Activated T-helper 17 cell treated with anti-CD3 and anti-CD28 coated beads, Interleukin-2, amount 50 U/mL, for 72 hours (primary cell): ENCODE measurements around the gene ZBED4. TPM values are rescaled to one million over a fixed set of nuclear protein-coding genes. Genes with fewer than 3 reads are reported as not detected.
"Not testable (repeated sequence)": the region's sequence is repeated elsewhere in the genome, so short reads cannot be mapped to it uniquely, and the experiment has no call there.

Experiments used
- ATAC-seq: fragments of 150-1000 bp; cut with Tn5 transposase; replicated peaks from 2 replicates; pipeline ENCODE4 v1.10.0; 2021; ENCODE audit warnings: mild to moderate bottlenecking, moderate library complexity
- H3K27ac Mint-ChIP-seq: one replicate; pipeline ENCODE4 v1.8.0; 2022; ENCODE audit warnings: mixed read lengths
- H3K27me3 Mint-ChIP-seq: one replicate; pipeline ENCODE4 v1.8.0; 2022; ENCODE audit warnings: mixed read lengths
- H3K36me3 Mint-ChIP-seq: one replicate; pipeline ENCODE4 v1.8.0; 2022; ENCODE audit warnings: low read depth, mild to moderate bottlenecking, mixed read lengths
- H3K4me1 Mint-ChIP-seq: one replicate; pipeline ENCODE4 v1.8.0; 2022; ENCODE audit warnings: mixed read lengths
- H3K4me3 Mint-ChIP-seq: one replicate; pipeline ENCODE4 v1.8.0; 2022; ENCODE audit warnings: mild to moderate bottlenecking, mixed read lengths
- H3K9me3 Mint-ChIP-seq: one replicate; pipeline ENCODE4 v1.8.0; 2022; ENCODE audit warnings: mixed read lengths
- total RNA-seq, 2 donors: library from RNA; stranded (reverse); gene quantifications; one replicate each; pipeline ENCODE4 v1.2.3, GENCODE V29; 2022

ZBED4 gene
- total RNA-seq, 2 donors from 2014 or later: 27.1 to 28.5 TPM

GRCh38 chr22:49821741-49822140 is 31.9 kb upstream of the ZBED4 start:
- H3K9me3 Mint-ChIP-seq, H3K27ac Mint-ChIP-seq, ATAC-seq, H3K4me3 Mint-ChIP-seq, H3K27me3 Mint-ChIP-seq: not testable (repeated sequence)
- Mint-ChIP-seq H3K4me1 (peaks cover 42% of the 10 kb centered on the region), H3K36me3 (peaks cover 99% of the 10 kb centered on the region)

GRCh38 chr22:49823289-49824045 is 30.2 kb upstream of the ZBED4 start:
- H3K4me1 Mint-ChIP-seq: peaks cover 27% of the 10 kb centered on the region
- H3K27me3 Mint-ChIP-seq: no peaks in the 10 kb centered on the region
- H3K36me3 Mint-ChIP-seq: peaks cover 82% of the 10 kb centered on the region
- H3K9me3 Mint-ChIP-seq: no peaks in the 10 kb centered on the region
- ATAC-seq: no peak
- peak overlapping the region; percentile 93 for H3K4me3 Mint-ChIP-seq
- peak overlapping the region; percentile 9 for H3K27ac Mint-ChIP-seq

GRCh38 chr22:49824185-49824925 is 29.3 kb upstream of the ZBED4 start:
- no peak for ATAC-seq
- no peaks in the 10 kb centered on the region for H3K27me3 Mint-ChIP-seq
- H3K4me3 Mint-ChIP-seq: peak overlapping the region; percentile 93
- H3K4me1 Mint-ChIP-seq: peaks cover 23% of the 10 kb centered on the region
- H3K27ac Mint-ChIP-seq: peak overlapping the region; percentile 94
- peaks cover 78% of the 10 kb centered on the region for H3K36me3 Mint-ChIP-seq
- H3K9me3 Mint-ChIP-seq: no peaks in the 10 kb centered on the region

GRCh38 chr22:49824936-49825335 is 28.7 kb upstream of the ZBED4 start:
- ATAC-seq: no peak
- H3K9me3 Mint-ChIP-seq: no peaks in the 10 kb centered on the region
- H3K4me1 Mint-ChIP-seq: peaks cover 23% of the 10 kb centered on the region
- peak overlapping the region; percentile 94 for H3K27ac Mint-ChIP-seq
- H3K27me3 Mint-ChIP-seq: no peaks in the 10 kb centered on the region
- peak overlapping the region; percentile 93 for H3K4me3 Mint-ChIP-seq
- H3K36me3 Mint-ChIP-seq: peaks cover 78% of the 10 kb centered on the region

- H3K9me3 Mint-ChIP-seq: no peaks in the 10 kb centered on the region
- peak overlapping the region; percentile 93 for H3K4me3 Mint-ChIP-seq
- H3K27ac Mint-ChIP-seq: peak overlapping the region; percentile 94
- peaks cover 21% of the 10 kb centered on the region for H3K4me1 Mint-ChIP-seq
- H3K36me3 Mint-ChIP-seq: peaks cover 73% of the 10 kb centered on the region
- no peaks in the 10 kb centered on the region for H3K27me3 Mint-ChIP-seq
- no peak for ATAC-seq
These were observed 28.2 kb upstream of the ZBED4 start for GRCh38 chr22:49825436-49825835.

GRCh38 chr22:49825944-49826602 is 27.6 kb upstream of the ZBED4 start:
- ATAC-seq: peak; percentile 62
- Mint-ChIP-seq H3K4me1 (peaks cover 20% of the 10 kb centered on the region), H3K9me3 (no peaks in the 10 kb centered on the region), H3K4me3 (peak overlapping the region; percentile 93), H3K27me3 (no peaks in the 10 kb centered on the region), H3K27ac (peak overlapping the region; percentile 94), H3K36me3 (peaks cover 67% of the 10 kb centered on the region)

- H3K4me3 Mint-ChIP-seq: peak overlapping the region; percentile 93
- no peaks in the 10 kb centered on the region for H3K9me3 Mint-ChIP-seq
- ATAC-seq: peak; percentile 16
- H3K27ac Mint-ChIP-seq: peak overlapping the region; percentile 94
- peaks cover 20% of the 10 kb centered on the region for H3K4me1 Mint-ChIP-seq
- H3K36me3 Mint-ChIP-seq: peaks cover 60% of the 10 kb centered on the region
- no peaks in the 10 kb centered on the region for H3K27me3 Mint-ChIP-seq
These were observed 26.9 kb upstream of the ZBED4 start for GRCh38 chr22:49826603-49827270.

GRCh38 chr22:49827271-49827852 is 26.3 kb upstream of the ZBED4 start:
- Mint-ChIP-seq H3K4me3 (no peak overlapping the region), H3K27me3 (no peaks in the 10 kb centered on the region), H3K9me3 (no peaks in the 10 kb centered on the region), H3K4me1 (peaks cover 20% of the 10 kb centered on the region), H3K27ac (no peak overlapping the region), H3K36me3 (peaks cover 54% of the 10 kb centered on the region)
- peak; percentile 24 for ATAC-seq

- H3K27me3 Mint-ChIP-seq: no peaks in the 10 kb centered on the region
- H3K9me3 Mint-ChIP-seq: no peaks in the 10 kb centered on the region
- peak; percentile 66 for ATAC-seq
- peaks cover 48% of the 10 kb centered on the region for H3K36me3 Mint-ChIP-seq
- H3K27ac Mint-ChIP-seq: peak within 1 kb of the TSS; percentile 94
- peaks cover 20% of the 10 kb centered on the region for H3K4me1 Mint-ChIP-seq
- peak within 1 kb of the TSS; percentile 93 for H3K4me3 Mint-ChIP-seq
These were observed 25.6 kb upstream of the ZBED4 start, which contains the start of gene BRD1 for GRCh38 chr22:49827853-49828598. BRD1 (minus strand) TSS chr22:49827873; CDS start chr22:49824317, 3,556 bp downstream.

GRCh38 chr22:49828599-49828965 is 25.1 kb upstream of the ZBED4 start:
- Mint-ChIP-seq H3K4me3 (peak overlapping the region; percentile 87), H3K4me1 (peaks cover 17% of the 10 kb centered on the region), H3K27me3 (no peaks in the 10 kb centered on the region), H3K9me3 (no peaks in the 10 kb centered on the region), H3K36me3 (peaks cover 42% of the 10 kb centered on the region), H3K27ac (peak overlapping the region; percentile 88)
- ATAC-seq: no peak

GRCh38 chr22:49829044-49829853 is 24.4 kb upstream of the ZBED4 start:
- peak overlapping the region; percentile 88 for H3K27ac Mint-ChIP-seq
- H3K4me3 Mint-ChIP-seq: peak overlapping the region; percentile 87
- no peaks in the 10 kb centered on the region for H3K9me3 Mint-ChIP-seq
- peak; percentile 11 for ATAC-seq
- H3K27me3 Mint-ChIP-seq: no peaks in the 10 kb centered on the region
- H3K4me1 Mint-ChIP-seq: peaks cover 10% of the 10 kb centered on the region
- peaks cover 35% of the 10 kb centered on the region for H3K36me3 Mint-ChIP-seq

- Mint-ChIP-seq H3K9me3 (no peaks in the 10 kb centered on the region), H3K27ac (no peak overlapping the region), H3K4me1 (peaks cover 12% of the 10 kb centered on the region), H3K27me3 (no peaks in the 10 kb centered on the region), H3K36me3 (peaks cover 10% of the 10 kb centered on the region), H3K4me3 (peak overlapping the region; percentile 19)
- no peak for ATAC-seq
These were observed 20.2 kb upstream of the ZBED4 start for GRCh38 chr22:49833340-49834007.
